ENCODE measurements around the gene ZNF652.
A peak's percentile ranks its signal among the peaks of the same experiment; 100 is the strongest.

DNA sequence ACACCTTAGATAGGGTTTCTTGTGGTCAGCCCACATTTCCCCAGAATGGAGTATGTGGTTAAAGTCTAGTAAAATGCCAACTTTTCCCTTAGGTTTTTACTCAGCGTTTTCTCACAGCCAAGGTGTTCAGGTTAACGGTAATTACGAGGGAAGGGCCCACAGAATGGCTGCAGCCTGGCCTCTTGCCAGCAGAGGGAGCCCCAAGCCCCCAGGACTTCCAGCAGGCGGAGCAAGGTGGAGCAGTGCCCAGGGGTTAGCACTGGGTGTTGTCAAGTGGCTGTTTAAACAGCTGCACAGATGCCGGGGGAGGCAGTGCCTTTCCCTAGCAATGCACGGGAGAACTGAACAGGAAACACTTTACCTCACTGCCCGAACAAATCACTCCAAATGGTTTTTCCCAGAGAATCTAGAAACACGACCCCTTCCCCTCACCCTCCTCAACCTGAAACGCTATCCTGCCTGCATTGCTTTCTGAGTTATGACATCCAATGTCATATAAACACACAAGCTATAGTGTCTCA is 46.0 kb upstream of the ZNF652 start:
- TF ChIP-seq, protein P1, sequence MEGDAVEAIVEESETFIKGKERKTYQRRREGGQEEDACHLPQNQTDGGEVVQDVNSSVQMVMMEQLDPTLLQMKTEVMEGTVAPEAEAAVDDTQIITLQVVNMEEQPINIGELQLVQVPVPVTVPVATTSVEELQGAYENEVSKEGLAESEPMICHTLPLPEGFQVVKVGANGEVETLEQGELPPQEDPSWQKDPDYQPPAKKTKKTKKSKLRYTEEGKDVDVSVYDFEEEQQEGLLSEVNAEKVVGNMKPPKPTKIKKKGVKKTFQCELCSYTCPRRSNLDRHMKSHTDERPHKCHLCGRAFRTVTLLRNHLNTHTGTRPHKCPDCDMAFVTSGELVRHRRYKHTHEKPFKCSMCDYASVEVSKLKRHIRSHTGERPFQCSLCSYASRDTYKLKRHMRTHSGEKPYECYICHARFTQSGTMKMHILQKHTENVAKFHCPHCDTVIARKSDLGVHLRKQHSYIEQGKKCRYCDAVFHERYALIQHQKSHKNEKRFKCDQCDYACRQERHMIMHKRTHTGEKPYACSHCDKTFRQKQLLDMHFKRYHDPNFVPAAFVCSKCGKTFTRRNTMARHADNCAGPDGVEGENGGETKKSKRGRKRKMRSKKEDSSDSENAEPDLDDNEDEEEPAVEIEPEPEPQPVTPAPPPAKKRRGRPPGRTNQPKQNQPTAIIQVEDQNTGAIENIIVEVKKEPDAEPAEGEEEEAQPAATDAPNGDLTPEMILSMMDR (IDR thresholded peaks at IDR 0.05), result peak; percentile 2 to 43 (median 33)
- TF ChIP-seq POLR2A (IDR thresholded peaks at IDR 0.05) (no peak), POLR2AphosphoS5 (IDR thresholded peaks at IDR 0.05; ENCODE audit: insufficient read depth in 1 of 2, low read depth in 1 of 2) (no peak)

Measured in vagina (tissue), 2 donors.